ENCODE results near the gene DPH1.

DNA sequence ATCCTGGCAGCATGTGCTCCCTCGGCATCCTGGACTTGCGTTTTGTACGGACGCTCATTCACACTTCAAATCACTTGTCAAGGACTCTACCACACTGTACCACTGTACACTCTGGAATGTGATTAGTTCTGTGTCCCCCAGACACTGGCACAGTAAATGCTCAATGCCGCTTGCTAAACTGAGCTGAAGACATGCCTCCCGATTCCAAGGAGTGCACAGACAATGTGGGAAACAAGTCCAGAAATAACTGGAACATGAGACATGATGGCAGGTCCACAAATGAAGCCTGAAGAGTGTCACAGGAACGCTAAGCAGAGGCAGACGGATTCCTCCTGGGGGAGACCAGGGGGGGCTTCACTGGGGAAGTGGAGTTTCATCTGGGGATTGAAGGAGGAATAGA, 47.1 kb downstream of the DPH1 start:
- TF ChIP-seq, protein P1, sequence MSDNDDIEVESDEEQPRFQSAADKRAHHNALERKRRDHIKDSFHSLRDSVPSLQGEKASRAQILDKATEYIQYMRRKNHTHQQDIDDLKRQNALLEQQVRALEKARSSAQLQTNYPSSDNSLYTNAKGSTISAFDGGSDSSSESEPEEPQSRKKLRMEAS (IDR thresholded peaks at IDR 0.05; ENCODE audit: low read depth, low read length): no peak
- TF ChIP-seq, protein P2, sequence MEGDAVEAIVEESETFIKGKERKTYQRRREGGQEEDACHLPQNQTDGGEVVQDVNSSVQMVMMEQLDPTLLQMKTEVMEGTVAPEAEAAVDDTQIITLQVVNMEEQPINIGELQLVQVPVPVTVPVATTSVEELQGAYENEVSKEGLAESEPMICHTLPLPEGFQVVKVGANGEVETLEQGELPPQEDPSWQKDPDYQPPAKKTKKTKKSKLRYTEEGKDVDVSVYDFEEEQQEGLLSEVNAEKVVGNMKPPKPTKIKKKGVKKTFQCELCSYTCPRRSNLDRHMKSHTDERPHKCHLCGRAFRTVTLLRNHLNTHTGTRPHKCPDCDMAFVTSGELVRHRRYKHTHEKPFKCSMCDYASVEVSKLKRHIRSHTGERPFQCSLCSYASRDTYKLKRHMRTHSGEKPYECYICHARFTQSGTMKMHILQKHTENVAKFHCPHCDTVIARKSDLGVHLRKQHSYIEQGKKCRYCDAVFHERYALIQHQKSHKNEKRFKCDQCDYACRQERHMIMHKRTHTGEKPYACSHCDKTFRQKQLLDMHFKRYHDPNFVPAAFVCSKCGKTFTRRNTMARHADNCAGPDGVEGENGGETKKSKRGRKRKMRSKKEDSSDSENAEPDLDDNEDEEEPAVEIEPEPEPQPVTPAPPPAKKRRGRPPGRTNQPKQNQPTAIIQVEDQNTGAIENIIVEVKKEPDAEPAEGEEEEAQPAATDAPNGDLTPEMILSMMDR (IDR thresholded peaks at IDR 0.05; ENCODE audit: low read depth, low read length): no peak
